Activated CD4-positive, alpha-beta T cell treated with anti-CD3 and anti-CD28 coated beads, Interleukin-2, amount 10 ng/mL, durations not matched to agents 24 days and 14 days (primary cell): ENCODE data around the gene THSD4. TPM values are rescaled to one million over a fixed set of nuclear protein-coding genes. Genes with fewer than 3 reads are reported as not detected.

ENCODE experiments used
- DNase-seq: peaks from one replicate; pipeline ENCODE4 v3.0.0; 2022
- H3K27ac Mint-ChIP-seq: one replicate; pipeline ENCODE4 v1.8.0; 2022; ENCODE audit warnings: mild to moderate bottlenecking, mixed read lengths
- H3K27me3 Mint-ChIP-seq: one replicate; pipeline ENCODE4 v1.8.0; 2022; ENCODE audit warnings: mixed read lengths
- H3K36me3 Mint-ChIP-seq: one replicate; pipeline ENCODE4 v1.8.0; 2022; ENCODE audit warnings: low read depth, mild to moderate bottlenecking, mixed read lengths
- H3K4me1 Mint-ChIP-seq: one replicate; pipeline ENCODE4 v1.8.0; 2021; ENCODE audit warnings: mixed read lengths
- H3K4me3 Mint-ChIP-seq: one replicate; pipeline ENCODE4 v1.8.0; 2022; ENCODE audit warnings: mild to moderate bottlenecking, moderate library complexity, mixed read lengths
- H3K9me3 Mint-ChIP-seq: one replicate; pipeline ENCODE4 v1.8.0; 2021; ENCODE audit warnings: mixed read lengths
- intact Hi-C: fragments of 100-400 bp; cut with micrococcal nuclease; formaldehyde crosslinking; loops from one replicate; pipeline ENCODE4 v1.15.1; 2023
- total RNA-seq: library from RNA; stranded (reverse); gene quantifications from 2 replicates; pipeline ENCODE4 v1.2.3, GENCODE V29; 2022

The THSD4 gene
- total RNA-seq, 1 donor from 2014 or later: not detected

DNA sequence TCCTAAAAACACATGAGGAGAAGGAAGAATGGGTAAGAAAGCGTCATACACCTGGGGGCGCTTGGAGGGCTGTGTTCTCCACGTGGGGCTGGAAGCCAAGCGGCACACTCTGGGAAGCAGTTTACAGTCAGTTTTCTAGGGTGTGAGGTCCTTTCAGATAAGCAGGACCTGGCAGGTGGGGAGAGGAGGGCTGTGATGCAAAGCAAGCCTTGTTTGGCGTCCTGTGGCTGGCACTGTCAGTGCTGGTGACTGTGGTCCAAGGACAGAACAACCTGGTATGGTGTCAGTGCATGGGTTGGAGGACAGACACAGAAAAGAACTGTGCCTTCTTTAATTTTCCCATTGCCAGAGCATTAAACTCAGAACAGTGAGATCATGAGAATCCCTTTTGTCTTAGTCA, 434.4 kb downstream of the THSD4 start:
- Mint-ChIP-seq H3K4me3 (no peak overlapping the region), H3K27me3 (peaks cover 10% of the 10 kb centered on the region), H3K36me3 (no peaks in the 10 kb centered on the region), H3K4me1 (no peaks in the 10 kb centered on the region), H3K9me3 (no peaks in the 10 kb centered on the region), H3K27ac (no peak overlapping the region)
- no peak for DNase-seq
- intact Hi-C loops: no loop called here

DNA sequence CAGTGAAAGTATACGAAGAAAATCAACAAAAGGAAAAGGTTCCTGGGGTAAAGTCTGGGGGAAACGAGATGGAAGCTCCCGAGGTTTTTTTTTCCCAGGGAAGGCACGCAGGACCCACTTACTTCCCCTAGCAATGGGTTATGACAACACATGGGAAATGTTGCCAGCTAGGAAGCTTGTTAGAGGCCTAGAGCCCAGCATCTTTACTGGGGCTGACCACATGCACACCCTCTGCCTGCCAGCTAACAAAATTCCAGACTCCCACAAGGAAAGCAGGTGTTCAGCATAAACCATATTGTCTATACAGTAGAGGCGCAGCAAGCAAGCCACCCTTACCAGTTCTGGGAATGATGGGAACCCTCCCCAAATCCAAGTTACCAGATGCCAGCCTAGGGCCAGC, 436.3 kb downstream of the THSD4 start:
- no peak overlapping the region for H3K4me3 Mint-ChIP-seq
- DNase-seq: peak; percentile 39
- no peaks in the 10 kb centered on the region for H3K36me3 Mint-ChIP-seq
- intact Hi-C loops: no loop called here
- no peak overlapping the region for H3K27ac Mint-ChIP-seq
- no peaks in the 10 kb centered on the region for H3K4me1 Mint-ChIP-seq
- no peaks in the 10 kb centered on the region for H3K9me3 Mint-ChIP-seq
- H3K27me3 Mint-ChIP-seq: peaks cover 8% of the 10 kb centered on the region

DNA sequence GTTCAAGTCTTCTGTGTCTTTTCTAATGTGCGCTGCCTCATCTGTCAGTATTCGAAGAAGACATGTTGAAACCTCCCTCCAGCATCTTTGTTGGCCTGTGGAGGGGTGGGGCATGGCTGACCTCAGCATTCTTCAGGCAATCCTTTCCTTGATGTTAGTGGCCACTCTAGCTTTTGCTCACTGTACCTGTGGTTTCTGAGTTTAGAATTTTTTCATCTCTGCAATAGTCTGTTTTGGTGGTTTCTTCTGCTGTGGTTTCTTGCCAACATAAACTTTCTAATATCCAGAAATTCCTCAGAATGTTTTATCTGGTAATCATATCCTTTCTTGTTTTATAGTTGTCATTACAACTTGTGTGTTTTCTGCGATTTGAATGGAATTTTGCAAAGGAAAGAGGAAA, 443.8 kb downstream of the THSD4 start:
- Mint-ChIP-seq H3K4me3 (no peak overlapping the region), H3K9me3 (peaks cover 4% of the 10 kb centered on the region), H3K4me1 (no peaks in the 10 kb centered on the region), H3K27me3 (peaks cover 4% of the 10 kb centered on the region), H3K27ac (no peak overlapping the region), H3K36me3 (no peaks in the 10 kb centered on the region)
- DNase-seq: no peak
- intact Hi-C loops: no loop called here

DNA sequence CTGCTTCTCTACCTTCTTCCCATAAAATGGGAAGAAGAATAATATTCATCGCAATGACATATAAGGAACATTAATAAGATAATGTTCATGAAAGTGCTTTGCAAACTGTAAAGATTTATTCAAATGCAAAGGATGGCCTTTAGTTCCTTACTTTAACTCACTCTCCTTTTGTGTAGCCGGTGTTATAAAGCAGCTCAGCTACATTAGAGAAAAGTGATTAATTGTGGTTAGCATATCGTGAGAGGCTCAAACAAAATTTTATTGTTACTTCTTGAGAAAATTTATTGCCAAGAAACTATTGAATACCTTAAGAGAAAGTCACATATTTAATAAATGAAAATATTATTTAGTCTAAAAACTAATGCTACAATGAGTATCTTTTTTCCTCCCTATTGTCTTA, 444.3 kb downstream of the THSD4 start:
- Mint-ChIP-seq H3K4me1 (no peaks in the 10 kb centered on the region), H3K27ac (no peak overlapping the region), H3K27me3 (peaks cover 6% of the 10 kb centered on the region), H3K36me3 (no peaks in the 10 kb centered on the region), H3K4me3 (no peak overlapping the region), H3K9me3 (peaks cover 4% of the 10 kb centered on the region)
- DNase-seq: no peak
- intact Hi-C loops: no loop called here

DNA sequence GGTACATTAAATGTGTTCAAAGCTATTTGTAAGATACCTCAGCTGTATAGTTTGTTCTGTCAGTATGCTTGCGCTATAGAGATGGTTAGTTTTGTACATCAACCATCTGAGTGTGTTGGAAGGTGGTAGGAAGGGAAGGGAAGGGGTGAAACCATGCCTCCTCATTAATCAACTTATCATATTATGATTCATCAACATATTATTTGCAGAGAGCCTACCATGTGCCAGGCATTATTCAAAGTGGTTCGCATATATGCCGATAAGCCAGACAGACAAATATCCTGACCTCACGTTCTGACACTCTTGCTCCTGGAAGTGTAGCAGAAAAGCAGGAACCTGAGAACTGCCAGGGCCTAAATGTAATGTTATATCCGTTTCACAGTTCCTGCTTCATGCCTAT, 447.0 kb downstream of the THSD4 start:
- Mint-ChIP-seq H3K9me3 (peaks cover 4% of the 10 kb centered on the region), H3K36me3 (no peaks in the 10 kb centered on the region), H3K27me3 (peaks cover 12% of the 10 kb centered on the region), H3K4me1 (no peaks in the 10 kb centered on the region), H3K4me3 (no peak overlapping the region), H3K27ac (no peak overlapping the region)
- DNase-seq: no peak
- intact Hi-C loops: no loop called here

DNA sequence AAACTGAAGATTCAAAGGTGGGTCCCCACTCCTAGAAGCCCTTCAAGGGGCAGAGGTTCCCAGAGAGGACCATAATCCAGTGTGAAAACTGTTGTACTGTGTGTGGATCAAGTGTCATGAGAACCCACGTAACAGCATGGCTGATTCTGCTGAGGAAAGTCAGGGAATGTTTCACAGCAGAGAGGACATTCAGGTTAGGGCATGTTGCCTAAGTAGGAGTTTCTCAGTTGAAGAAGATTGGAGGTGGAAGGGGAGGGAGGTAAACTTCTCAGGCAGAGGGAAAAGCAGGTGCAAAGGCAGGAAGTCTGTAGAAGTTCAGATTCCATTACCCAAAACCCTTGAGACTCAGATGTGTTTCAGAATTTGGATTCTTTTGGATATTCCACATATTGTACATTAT, 448.9 kb downstream of the THSD4 start:
- H3K27ac Mint-ChIP-seq: no peak overlapping the region
- peaks cover 4% of the 10 kb centered on the region for H3K9me3 Mint-ChIP-seq
- H3K4me3 Mint-ChIP-seq: no peak overlapping the region
- H3K27me3 Mint-ChIP-seq: peaks cover 16% of the 10 kb centered on the region
- no peaks in the 10 kb centered on the region for H3K4me1 Mint-ChIP-seq
- H3K36me3 Mint-ChIP-seq: no peaks in the 10 kb centered on the region
- DNase-seq: no peak
- intact Hi-C loops: no loop called here

DNA sequence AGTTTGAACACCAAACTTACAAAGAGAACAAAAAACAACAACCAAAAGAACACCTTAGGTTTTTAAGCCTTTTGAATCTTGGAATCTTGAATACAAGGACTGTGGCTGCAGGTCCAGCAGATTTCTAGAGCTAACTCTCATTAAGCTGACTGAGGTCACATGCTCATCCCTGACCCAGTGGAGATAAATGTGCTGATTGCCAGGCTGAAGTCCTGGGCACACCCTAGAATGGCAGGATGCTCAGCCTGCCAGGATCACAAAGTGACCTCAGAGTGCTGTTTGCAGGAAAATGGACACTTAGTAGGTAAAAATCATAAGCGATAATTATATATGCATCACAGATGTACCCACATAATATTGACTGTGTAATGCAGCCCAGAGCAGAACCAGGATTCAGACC, 449.7 kb downstream of the THSD4 start:
- Mint-ChIP-seq H3K27me3 (peaks cover 16% of the 10 kb centered on the region), H3K36me3 (no peaks in the 10 kb centered on the region), H3K4me3 (no peak overlapping the region), H3K4me1 (no peaks in the 10 kb centered on the region), H3K27ac (no peak overlapping the region), H3K9me3 (no peaks in the 10 kb centered on the region)
- DNase-seq: no peak
- intact Hi-C loops: no loop called here

DNA sequence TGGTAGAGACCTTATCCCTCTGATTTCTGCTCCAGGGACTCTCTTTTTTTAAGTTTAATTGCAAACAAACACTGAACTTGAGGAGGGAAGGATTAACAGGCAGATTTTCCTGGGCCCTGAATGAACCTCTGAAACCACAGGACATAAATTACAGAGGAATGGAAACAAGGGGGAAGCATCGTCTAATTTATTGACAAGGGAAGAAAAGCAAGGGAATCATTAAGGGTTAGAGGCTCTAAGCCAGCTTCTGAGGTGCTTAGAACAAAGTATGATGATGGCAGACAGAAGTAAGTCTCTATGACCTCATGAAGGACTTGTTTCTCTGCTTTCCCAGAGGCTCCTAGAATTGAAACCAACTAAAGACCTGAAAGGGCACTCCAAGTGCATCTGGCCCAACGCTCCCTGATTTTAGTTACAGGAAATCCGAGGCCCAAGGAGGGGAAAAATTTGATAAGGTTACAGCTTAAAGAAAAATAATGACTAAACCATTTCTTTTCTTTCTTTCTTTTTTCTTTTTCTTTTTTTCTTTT, 450.4 kb downstream of the THSD4 start:
- no peak overlapping the region for H3K27ac Mint-ChIP-seq
- intact Hi-C loops: no loop called here
- no peak overlapping the region for H3K4me3 Mint-ChIP-seq
- no peaks in the 10 kb centered on the region for H3K36me3 Mint-ChIP-seq
- no peaks in the 10 kb centered on the region for H3K9me3 Mint-ChIP-seq
- DNase-seq: no peak
- H3K27me3 Mint-ChIP-seq: peaks cover 16% of the 10 kb centered on the region
- H3K4me1 Mint-ChIP-seq: no peaks in the 10 kb centered on the region

DNA sequence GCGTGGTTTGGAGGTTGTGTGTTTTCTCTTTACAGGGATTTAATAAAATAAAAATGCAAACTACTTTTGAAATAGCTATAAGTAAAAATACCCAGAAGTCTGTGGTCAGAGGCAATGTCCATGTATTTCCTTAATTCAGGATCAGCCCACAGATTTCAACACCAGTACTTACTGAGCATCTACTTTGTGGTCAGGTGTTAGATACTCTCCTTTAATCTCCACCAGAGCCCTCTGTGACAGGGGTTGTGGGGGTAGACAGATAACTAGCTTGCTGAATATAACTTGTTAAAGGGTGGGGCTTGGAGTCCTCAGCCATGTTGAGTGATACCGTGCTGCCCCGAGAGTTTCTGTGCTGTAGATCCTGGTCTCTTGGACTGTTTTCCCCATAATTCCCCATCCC, 451.0 kb downstream of the THSD4 start:
- DNase-seq: no peak
- Mint-ChIP-seq H3K27ac (no peak overlapping the region), H3K36me3 (no peaks in the 10 kb centered on the region), H3K27me3 (peaks cover 16% of the 10 kb centered on the region), H3K9me3 (no peaks in the 10 kb centered on the region), H3K4me1 (no peaks in the 10 kb centered on the region), H3K4me3 (no peak overlapping the region)
- intact Hi-C loops: no loop called here

DNA sequence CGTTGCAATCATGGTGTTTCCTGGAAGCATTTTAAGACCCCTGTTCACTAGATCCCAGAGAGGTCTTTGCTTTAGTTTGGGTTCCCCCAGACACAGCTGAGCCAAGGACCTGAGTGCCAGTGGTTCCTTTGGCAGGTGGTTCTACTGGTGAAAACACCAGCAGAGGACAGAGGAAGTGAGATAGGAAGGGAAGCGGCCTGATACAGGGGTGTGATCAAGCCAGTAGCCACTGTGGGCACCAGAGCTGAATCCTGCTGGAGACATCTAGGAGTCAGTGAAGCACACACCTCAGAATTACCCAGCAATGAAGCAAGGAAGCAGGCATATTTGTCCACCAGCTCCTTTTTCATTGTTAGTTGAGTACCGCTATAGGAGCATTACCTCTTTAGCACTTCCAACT, 451.9 kb downstream of the THSD4 start:
- Mint-ChIP-seq H3K4me1 (no peaks in the 10 kb centered on the region), H3K27ac (no peak overlapping the region), H3K36me3 (no peaks in the 10 kb centered on the region), H3K27me3 (peaks cover 16% of the 10 kb centered on the region), H3K9me3 (no peaks in the 10 kb centered on the region), H3K4me3 (no peak overlapping the region)
- no peak for DNase-seq
- intact Hi-C loops: no loop called here

DNA sequence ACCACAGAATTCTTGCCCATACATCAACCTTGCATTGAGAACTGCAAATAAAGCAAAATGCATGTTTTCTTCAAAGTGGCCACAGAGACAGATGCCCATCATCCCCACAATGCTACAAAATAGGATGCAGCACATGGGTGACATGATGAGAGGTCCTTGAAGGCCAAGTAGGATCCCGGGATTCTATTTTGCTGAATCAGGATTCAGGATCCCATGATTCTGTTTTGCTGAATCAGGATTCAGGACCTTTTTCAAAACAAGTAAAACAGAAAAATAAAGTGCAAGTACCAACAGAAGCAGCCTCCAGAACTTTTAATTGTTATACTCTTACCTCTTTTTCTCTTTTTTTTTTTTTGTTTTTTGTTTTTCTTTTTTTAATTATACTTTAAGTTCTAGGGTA, 453.0 kb downstream of the THSD4 start:
- no peak overlapping the region for H3K4me3 Mint-ChIP-seq
- DNase-seq: no peak
- H3K36me3 Mint-ChIP-seq: no peaks in the 10 kb centered on the region
- H3K4me1 Mint-ChIP-seq: no peaks in the 10 kb centered on the region
- H3K9me3 Mint-ChIP-seq: no peaks in the 10 kb centered on the region
- intact Hi-C loops: no loop called here
- H3K27ac Mint-ChIP-seq: no peak overlapping the region
- peaks cover 13% of the 10 kb centered on the region for H3K27me3 Mint-ChIP-seq

DNA sequence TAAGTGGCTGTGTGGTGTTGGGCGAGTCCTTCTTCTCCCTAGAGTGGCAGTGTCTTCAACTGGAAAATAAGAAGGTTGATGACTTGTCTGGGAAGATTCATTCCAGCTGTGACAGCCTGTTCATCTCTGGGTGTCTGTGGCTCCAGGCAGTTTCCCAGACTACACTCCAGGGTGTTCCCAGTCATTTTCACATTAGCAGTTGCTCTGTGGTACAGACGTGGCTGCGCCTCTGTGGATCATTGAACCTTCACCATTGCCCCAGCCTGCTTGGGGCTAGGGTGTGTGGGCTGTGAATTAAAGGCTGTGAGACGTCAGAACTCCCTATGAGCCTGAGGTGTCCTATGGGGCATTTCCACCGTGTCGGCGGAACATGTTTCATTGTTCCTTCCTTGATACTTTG, 455.5 kb downstream of the THSD4 start:
- intact Hi-C loops: no loop called here
- no peak overlapping the region for H3K27ac Mint-ChIP-seq
- no peaks in the 10 kb centered on the region for H3K36me3 Mint-ChIP-seq
- no peak for DNase-seq
- no peaks in the 10 kb centered on the region for H3K9me3 Mint-ChIP-seq
- no peaks in the 10 kb centered on the region for H3K4me1 Mint-ChIP-seq
- H3K27me3 Mint-ChIP-seq: peaks cover 5% of the 10 kb centered on the region
- no peak overlapping the region for H3K4me3 Mint-ChIP-seq

DNA sequence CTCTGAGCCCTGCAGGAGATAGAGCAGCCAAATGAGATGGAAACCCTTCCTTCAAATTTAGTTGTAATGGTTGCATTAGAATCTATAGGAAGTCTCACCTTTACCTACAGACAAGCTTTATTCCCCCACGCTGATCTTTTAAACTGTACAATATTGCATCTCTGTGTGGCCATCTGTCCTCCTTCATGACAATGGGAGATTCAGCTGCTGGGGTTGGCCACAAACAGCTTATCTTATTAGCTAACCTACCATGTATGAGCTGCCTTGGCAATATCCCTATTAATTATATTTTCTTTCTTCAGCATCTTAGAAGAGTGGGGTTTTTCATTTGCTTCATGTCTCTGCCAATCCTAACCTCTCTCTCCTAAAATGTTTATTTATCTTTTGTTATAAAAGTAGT, 456.4 kb downstream of the THSD4 start:
- Mint-ChIP-seq H3K4me3 (no peak overlapping the region), H3K27me3 (peaks cover 10% of the 10 kb centered on the region), H3K36me3 (no peaks in the 10 kb centered on the region), H3K9me3 (no peaks in the 10 kb centered on the region), H3K27ac (no peak overlapping the region), H3K4me1 (no peaks in the 10 kb centered on the region)
- DNase-seq: no peak
- intact Hi-C loops: no loop called here

DNA sequence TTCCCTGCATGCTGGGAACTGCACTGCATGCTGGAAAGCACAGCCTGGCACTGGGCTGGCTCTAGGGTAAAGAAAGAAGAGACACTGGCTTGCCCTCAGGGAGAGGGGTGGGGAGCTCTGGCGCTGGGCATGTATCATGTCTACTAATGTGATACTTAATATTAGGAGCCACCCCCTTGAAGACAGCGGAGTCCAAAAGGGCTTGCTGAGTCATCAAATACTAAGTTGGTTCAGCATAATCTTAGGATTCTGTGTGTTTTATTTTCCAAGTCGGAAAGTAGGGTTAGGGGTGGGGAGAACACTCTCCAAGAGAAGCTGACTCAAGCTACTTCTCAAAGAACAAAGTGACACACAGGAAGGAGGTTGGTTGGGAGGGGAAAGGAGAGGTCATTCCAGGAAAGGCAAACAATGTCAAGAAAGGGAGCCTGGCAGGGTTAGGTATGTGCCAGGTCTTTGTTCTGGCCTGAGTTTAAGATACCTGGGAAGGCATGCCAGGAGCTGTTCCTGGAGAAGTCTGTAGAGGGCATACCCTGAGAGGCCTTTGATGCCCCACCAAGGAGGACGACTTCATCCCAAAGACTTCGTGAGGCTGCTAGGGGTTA, 457.3 kb downstream of the THSD4 start:
- intact Hi-C loops: no loop called here

DNA sequence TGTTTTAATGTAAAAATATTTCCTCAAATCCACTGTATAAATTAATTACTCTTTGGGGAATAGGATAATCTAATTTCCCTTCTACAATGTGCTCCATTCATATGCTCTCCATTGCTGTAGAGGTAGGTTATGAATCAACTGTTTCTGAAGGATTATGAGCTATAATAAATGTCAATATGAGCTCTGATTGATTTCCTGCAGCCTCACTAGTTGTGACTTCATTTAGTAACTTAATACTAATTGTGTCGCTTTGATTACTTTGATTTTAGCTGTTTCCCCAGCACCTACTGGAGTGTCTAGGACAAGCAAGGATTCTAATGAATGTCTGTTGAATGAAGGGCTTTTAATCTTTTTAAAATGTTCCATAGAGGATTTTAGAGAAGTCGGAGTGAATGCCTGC, 458.3 kb downstream of the THSD4 start:
- H3K27ac Mint-ChIP-seq: no peak overlapping the region
- H3K4me3 Mint-ChIP-seq: no peak overlapping the region
- no peaks in the 10 kb centered on the region for H3K36me3 Mint-ChIP-seq
- no peak for DNase-seq
- peaks cover 7% of the 10 kb centered on the region for H3K27me3 Mint-ChIP-seq
- H3K9me3 Mint-ChIP-seq: no peaks in the 10 kb centered on the region
- intact Hi-C loops: no loop called here
- H3K4me1 Mint-ChIP-seq: no peaks in the 10 kb centered on the region

More for the DNA sequence above, 457.3 kb downstream of the THSD4 start:
- no peaks in the 10 kb centered on the region for H3K4me1 Mint-ChIP-seq
- H3K27ac Mint-ChIP-seq: no peak overlapping the region
- no peak overlapping the region for H3K4me3 Mint-ChIP-seq
- H3K36me3 Mint-ChIP-seq: no peaks in the 10 kb centered on the region
- no peaks in the 10 kb centered on the region for H3K9me3 Mint-ChIP-seq
- H3K27me3 Mint-ChIP-seq: peaks cover 7% of the 10 kb centered on the region
- DNase-seq: peak; percentile 41
